HG03342 (cell line): ENCODE data around the gene SRPRA.
"Not testable (repeated sequence)": the region's sequence is repeated elsewhere in the genome, so short reads cannot be mapped to it uniquely, and the experiment has no call there.

Source experiments
- ATAC-seq: cut with Tn5 transposase; IDR thresholded peaks from one replicate; pipeline ENCODE4 v1.9.1; 2021; ENCODE audit warnings: mild to moderate bottlenecking, moderate library complexity; ENCODE audit not compliant: unreplicated experiment

Gene SRPRA

GRCh38 chr11:126282736-126283591 is 14.3 kb upstream of the SRPRA start, which contains the start of gene TIRAP:
Gene TIRAP (plus strand): TSS chr11:126283093. CDS start chr11:126290895, 7,802 bp downstream.
- ATAC-seq = peak; percentile 61

GRCh38 chr11:126282361-126282735 is 13.7 kb upstream of the SRPRA start:
- ATAC-seq = peak; percentile 38

- no peak for ATAC-seq
Measured at GRCh38 chr11:126281666-126282175, 13.0 kb upstream of the SRPRA start.

- no peak for ATAC-seq
Measured at GRCh38 chr11:126281245-126281644, 12.6 kb upstream of the SRPRA start.

- ATAC-seq = no peak
Measured at GRCh38 chr11:126280595-126280994, 11.9 kb upstream of the SRPRA start.

- no peak for ATAC-seq
Measured at GRCh38 chr11:126279191-126279590, 10.5 kb upstream of the SRPRA start.

- no peak for ATAC-seq
Measured at GRCh38 chr11:126277780-126278179, 9.1 kb upstream of the SRPRA start.

GRCh38 chr11:126277322-126277721 is 8.6 kb upstream of the SRPRA start:
- no peak for ATAC-seq

- ATAC-seq = peak; percentile 3
Measured at GRCh38 chr11:126268361-126268707, 361 bp downstream of the SRPRA start.

GRCh38 chr11:126267650-126268049 is 1.0 kb downstream of the SRPRA start:
- ATAC-seq = no peak

GRCh38 chr11:126265811-126266210 is 2.9 kb downstream of the SRPRA start:
- ATAC-seq = no peak

GRCh38 chr11:126263489-126263888 is 5.2 kb downstream of the SRPRA start:
- ATAC-seq = no peak

GRCh38 chr11:126262216-126262615 is 6.5 kb downstream of the SRPRA start:
- no peak for ATAC-seq

- no peak for ATAC-seq
Measured at GRCh38 chr11:126257764-126258163, 10.9 kb downstream of the SRPRA start.

GRCh38 chr11:126257144-126257543 is 11.6 kb downstream of the SRPRA start:
- ATAC-seq = no peak

- no peak for ATAC-seq
Measured at GRCh38 chr11:126256216-126256615, 12.5 kb downstream of the SRPRA start.

- not testable (repeated sequence) for ATAC-seq
Measured at GRCh38 chr11:126255507-126255906, 13.2 kb downstream of the SRPRA start.

- ATAC-seq = no peak
Measured at GRCh38 chr11:126254819-126255218, 13.9 kb downstream of the SRPRA start.

GRCh38 chr11:126253265-126253664 is 15.4 kb downstream of the SRPRA start:
- ATAC-seq = no peak

GRCh38 chr11:126246636-126247035 is 22.1 kb downstream of the SRPRA start:
- no peak for ATAC-seq

GRCh38 chr11:126233391-126233790 is 35.3 kb downstream of the SRPRA start:
- no peak for ATAC-seq

- ATAC-seq = no peak
Measured at GRCh38 chr11:126232683-126233082, 36.0 kb downstream of the SRPRA start.
